Panc1 (cell line): Measurements from ENCODE around the gene GIMAP1.

Experiments used
- CTCF ChIP-seq: fragments of 450-650 bp; IDR thresholded peaks from 2 replicates; pipeline ENCODE4 v1.5.1; 2017; ENCODE audit warnings: mild to moderate bottlenecking
- POLR2AphosphoS5 ChIP-seq: IDR thresholded peaks from 2 replicates; pipeline ENCODE4 v1.6.1; 2012; ENCODE audit warnings: mild to moderate bottlenecking, low read depth, low read length, moderate library complexity

GRCh38 chr7:150668977-150669376, 47.4 kb upstream of the GIMAP1 start:
- TF ChIP-seq CTCF: no peak
- TF ChIP-seq POLR2AphosphoS5: no peak
